GM19463 (cell line): ENCODE data around the gene VPS36.
"Not testable (repeated sequence)": the region's sequence is repeated elsewhere in the genome, so short reads cannot be mapped to it uniquely, and the experiment has no call there.

Experiments
- ATAC-seq: cut with Tn5 transposase; IDR thresholded peaks from one replicate; pipeline ENCODE4 v1.9.1; 2021; ENCODE audit warnings: mild to moderate bottlenecking, moderate library complexity; ENCODE audit not compliant: unreplicated experiment

VPS36 gene

DNA sequence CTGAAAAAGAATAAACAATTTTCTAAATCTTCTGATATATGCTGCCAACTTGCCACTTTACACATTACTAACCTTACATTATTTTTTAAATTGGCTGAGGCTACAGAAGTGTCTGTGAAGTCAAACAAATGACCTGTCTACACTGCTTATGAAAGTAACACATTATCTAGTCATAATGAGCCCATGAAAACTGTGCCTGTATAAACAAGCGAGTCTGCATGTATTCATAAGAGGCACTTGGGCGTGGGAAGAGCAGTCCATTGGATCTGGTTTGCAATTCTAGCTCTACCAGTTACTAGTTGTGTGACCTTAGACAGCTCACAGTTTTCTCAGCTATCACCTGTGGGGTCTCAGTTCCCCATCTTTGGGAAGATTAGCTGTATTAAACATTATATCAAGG, 3.1 kb downstream of the VPS36 start:
- ATAC-seq: no peak

DNA sequence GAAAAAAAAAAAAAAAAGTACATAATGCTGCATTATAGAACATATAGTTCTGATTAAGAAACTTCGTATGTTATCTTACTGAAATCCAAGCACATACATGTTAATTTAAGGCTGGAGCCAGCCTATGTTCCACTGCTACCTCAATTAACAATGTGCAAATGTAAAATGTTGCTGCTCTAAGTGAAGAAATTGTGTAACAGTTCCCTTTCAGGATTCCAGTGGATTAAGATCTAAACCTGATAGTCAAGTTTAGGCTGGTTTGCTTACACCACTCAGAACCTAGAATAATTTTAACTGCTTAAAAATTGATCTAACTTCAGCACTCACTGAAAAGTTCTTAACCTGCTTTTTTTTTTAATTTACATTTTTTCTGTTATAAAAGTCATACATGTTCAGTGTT, 4.2 kb downstream of the VPS36 start:
- ATAC-seq: no peak

GRCh38 chr13:52432456-52432855, 18.0 kb downstream of the VPS36 start:
- ATAC-seq: no peak

- ATAC-seq: no peak
Observed at GRCh38 chr13:52428295-52428694, 22.1 kb downstream of the VPS36 start.

GRCh38 chr13:52421216-52421615, 29.2 kb downstream of the VPS36 start:
- ATAC-seq: no peak

- ATAC-seq: no peak
Observed at GRCh38 chr13:52419080-52419479, 31.4 kb downstream of the VPS36 start.

GRCh38 chr13:52414963-52415362, 35.5 kb downstream of the VPS36 start:
- no peak for ATAC-seq

GRCh38 chr13:52414051-52414450, 36.4 kb downstream of the VPS36 start:
- ATAC-seq: no peak

- ATAC-seq: no peak
Observed at GRCh38 chr13:52412128-52412527, 38.3 kb downstream of the VPS36 start.

DNA sequence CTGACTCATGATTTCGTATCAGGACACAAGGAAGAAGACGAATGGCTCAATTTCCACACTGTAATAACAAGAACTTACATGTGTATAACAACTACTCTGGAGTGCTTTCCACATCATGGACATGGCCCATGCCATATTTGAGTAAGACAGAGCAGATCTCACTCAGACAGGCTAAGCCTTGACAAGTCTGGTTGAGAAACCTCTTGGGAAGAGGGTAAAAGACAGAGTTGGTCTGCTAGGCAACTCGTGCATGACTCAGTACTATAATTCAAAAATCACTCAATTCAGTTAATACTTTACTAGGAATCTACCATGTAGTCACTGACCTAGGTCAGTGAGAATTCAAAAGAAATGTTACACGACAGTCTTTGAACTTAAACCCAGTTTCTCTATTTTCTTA, 38.8 kb downstream of the VPS36 start:
- peak; percentile 98 for ATAC-seq

- ATAC-seq: not testable (repeated sequence)
Observed at GRCh38 chr13:52408071-52408658, 42.3 kb downstream of the VPS36 start.

- not testable (repeated sequence) for ATAC-seq
Observed at GRCh38 chr13:52407436-52407835, 43.0 kb downstream of the VPS36 start.

DNA sequence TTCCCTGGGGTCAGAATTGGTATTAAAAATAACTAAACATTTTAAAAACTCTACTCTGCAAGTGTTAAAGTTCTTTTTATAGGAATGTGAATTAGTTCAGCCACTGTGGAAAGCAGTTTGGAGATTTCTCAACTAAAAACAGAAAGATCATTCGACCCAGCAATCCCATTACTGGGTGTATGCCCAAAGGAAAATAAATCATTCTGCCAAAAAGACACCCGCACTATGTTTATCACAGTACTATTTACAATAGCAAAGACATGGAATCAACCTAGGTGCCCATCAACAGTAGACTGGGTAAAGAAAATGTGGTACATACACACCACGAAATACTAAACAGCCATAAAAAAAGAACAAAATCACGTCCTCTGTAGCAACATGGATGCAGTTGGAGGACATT, 43.8 kb downstream of the VPS36 start:
- ATAC-seq: no peak

DNA sequence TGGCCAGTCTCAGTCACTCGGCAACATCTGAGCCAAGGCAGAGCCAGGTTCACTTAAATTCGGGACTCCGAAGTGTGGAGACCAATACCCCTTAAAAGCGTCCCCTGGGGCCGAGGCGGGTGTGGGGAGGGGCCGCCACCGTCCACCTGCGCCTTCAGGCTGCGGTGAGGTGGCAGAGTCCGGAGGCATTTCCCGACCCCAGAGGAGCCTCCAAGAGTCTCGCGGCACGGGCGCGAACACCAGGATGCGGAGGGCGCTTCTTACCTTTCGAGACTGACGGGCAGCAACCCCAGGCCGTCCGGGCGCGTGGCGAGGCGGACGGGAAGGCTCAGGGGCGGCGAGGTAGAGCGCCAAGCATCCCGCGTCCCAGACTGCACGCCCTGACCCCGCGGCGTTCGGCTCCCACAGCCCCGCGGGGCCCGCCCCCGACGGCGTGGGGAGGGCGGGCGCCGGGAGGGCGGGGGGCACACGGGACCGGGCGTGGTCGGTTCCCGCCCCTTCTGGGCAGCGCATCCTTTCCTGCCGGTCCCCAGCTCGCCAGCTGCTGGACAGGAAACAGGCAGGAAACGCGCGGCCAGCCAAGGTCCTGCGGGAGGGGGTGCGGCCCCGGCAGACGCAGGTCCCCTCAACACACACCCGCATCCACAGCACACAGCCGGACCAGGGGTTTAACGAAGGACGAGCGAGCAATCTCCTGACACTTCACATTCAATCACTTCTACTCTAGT, 44.5 kb downstream of the VPS36 start, which contains the start of gene THSD1:
Gene THSD1 (minus strand): TSS at position 406 of the 728 bp plus-strand sequence. CDS start 3,572 bp downstream, outside the sequence.
- peak; percentile 57 for ATAC-seq

- ATAC-seq: no peak
Observed at GRCh38 chr13:52405369-52405766, 45.1 kb downstream of the VPS36 start.

DNA sequence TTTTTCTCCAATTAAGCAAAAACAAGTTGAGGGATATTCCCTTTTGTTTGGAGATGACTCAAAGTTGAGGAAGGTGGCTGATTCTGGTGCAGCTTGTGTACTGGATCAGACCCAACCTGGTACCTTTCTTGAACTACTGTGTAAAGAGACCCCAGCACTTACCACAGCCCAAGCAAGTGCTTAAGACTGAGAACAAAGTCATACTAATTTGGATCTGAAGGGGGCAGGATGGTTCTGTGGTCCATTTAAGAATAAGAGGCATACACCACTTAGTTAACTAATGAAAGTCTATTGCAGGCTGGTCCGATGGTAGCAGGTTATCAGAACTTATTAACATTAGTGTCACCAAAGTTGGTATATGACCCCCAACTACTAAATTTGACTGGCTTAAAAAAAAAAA, 50.7 kb downstream of the VPS36 start:
- ATAC-seq: no peak

GRCh38 chr13:52399046-52399445, 51.4 kb downstream of the VPS36 start:
- no peak for ATAC-seq

DNA sequence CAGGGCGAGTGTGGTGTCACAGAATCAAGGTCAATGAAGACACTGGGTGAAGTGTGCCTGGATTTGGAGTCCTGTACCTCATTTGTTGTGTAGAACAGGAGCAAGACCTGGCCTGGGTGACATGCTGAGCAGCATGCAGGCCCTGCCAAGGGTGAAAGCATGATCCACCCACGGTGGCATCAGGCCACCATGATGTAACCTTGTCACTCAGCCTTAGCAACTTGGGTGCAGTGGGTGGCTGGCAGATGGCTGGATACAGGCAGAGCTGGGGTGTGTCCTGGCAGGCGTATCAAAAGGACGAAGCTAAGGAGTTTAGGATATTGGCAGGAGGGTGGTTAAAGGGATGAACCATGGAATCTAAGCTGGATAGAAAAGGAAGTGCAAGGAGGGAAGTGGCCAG, 54.7 kb downstream of the VPS36 start:
- ATAC-seq: no peak

DNA sequence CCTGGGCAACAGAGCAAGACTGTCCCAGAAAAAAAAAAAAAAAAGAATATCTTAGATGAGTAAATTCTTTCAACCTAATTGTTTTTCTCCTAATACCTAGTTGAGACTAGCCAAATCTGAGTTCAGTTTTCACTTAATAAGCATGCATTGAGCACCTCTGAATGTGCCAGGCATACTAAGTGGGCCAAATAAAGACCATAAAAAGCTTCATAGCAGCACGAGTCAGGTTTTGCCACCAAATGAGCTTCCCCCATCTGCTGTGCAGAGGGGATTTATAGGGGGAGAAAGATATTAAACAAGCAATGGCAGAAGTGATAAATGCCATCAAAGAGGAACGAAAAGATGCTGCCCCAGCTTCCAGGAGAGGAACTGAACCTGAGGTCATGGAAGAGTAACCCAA, 55.8 kb downstream of the VPS36 start:
- no peak for ATAC-seq

- no peak for ATAC-seq
Observed at GRCh38 chr13:52393572-52394357, 56.7 kb downstream of the VPS36 start.

- ATAC-seq: no peak
Observed at GRCh38 chr13:52387721-52388120, 62.7 kb downstream of the VPS36 start.

GRCh38 chr13:52385870-52386269, 64.6 kb downstream of the VPS36 start:
- ATAC-seq: no peak
